DOHH2 (cell line): ENCODE results near the gene PSMA7.

Experiments used
- H3F3A ChIP-seq: fragments of 200-600 bp; sonication (generic), shearing (Covaris generic); 2 replicates; pipeline ENCODE4 v1.6.0; 2016; ENCODE audit warnings: antibody characterized with exemption, mild to moderate bottlenecking; ENCODE audit not compliant: control insufficient read depth, insufficient read depth
- H3K27ac ChIP-seq: fragments of 200-600 bp; sonication (generic); 2 replicates; pipeline ENCODE4 v1.5.1; 2014; ENCODE audit warnings: low read depth, mild to moderate bottlenecking, low read length, moderate library complexity
- H3K27me3 ChIP-seq: fragments of 200-600 bp; sonication (generic); 2 replicates; pipeline ENCODE4 v1.6.1; 2014; ENCODE audit warnings: mild to moderate bottlenecking, low read length, mixed read lengths; ENCODE audit not compliant: control insufficient read depth
- H3K36me3 ChIP-seq: fragments of 200-600 bp; sonication (generic); 2 replicates; pipeline ENCODE4 v1.6.1; 2014; ENCODE audit warnings: mild to moderate bottlenecking, low read length, moderate library complexity, mixed read lengths; ENCODE audit not compliant: control insufficient read depth
- H3K4me1 ChIP-seq: fragments of 200-600 bp; sonication (generic); 2 replicates; pipeline ENCODE4 v1.6.1; 2014; ENCODE audit warnings: mild to moderate bottlenecking, low read length, mixed read lengths; ENCODE audit not compliant: control insufficient read depth
- H3K4me2 ChIP-seq: fragments of 200-600 bp; sonication (generic); 2 replicates; pipeline ENCODE4 v1.6.0; 2014; ENCODE audit warnings: mild to moderate bottlenecking, low read length, moderate library complexity
- H3K4me3 ChIP-seq: fragments of 200-600 bp; sonication (generic); 2 replicates; pipeline ENCODE4 v1.5.1; 2014; ENCODE audit warnings: mild to moderate bottlenecking, low read length, mixed read lengths
- H3K79me2 ChIP-seq: fragments of 200-600 bp; sonication (generic); 2 replicates; pipeline ENCODE4 v1.6.1; 2014; ENCODE audit warnings: mild to moderate bottlenecking, low read length, mixed read lengths; ENCODE audit not compliant: control insufficient read depth
- H3K9me2 ChIP-seq: fragments of 200-600 bp; sonication (generic); replicated peaks from 2 replicates; pipeline ENCODE4 v1.6.1; 2014; ENCODE audit warnings: mild to moderate bottlenecking, low read length, mixed read lengths; ENCODE audit not compliant: control insufficient read depth
- H3K9me3 ChIP-seq: fragments of 200-600 bp; sonication (generic); 2 replicates; pipeline ENCODE4 v1.6.1; 2014; ENCODE audit warnings: antibody characterized with exemption, low read length, mixed read lengths; ENCODE audit not compliant: control insufficient read depth, insufficient read depth
- H4K20me1 ChIP-seq: fragments of 200-600 bp; sonication (generic); 2 replicates; pipeline ENCODE4 v1.6.0; 2014; ENCODE audit warnings: low read depth, mild to moderate bottlenecking, antibody characterized with exemption, low read length, moderate library complexity; ENCODE audit not compliant: control insufficient read depth, insufficient read depth
- CTCF ChIP-seq: fragments of 200-600 bp; sonication (generic); IDR thresholded peaks from one replicate; pipeline ENCODE4 v1.5.1; 2014; ENCODE audit warnings: antibody characterized with exemption, mild to moderate bottlenecking, low read depth, low read length; ENCODE audit not compliant: poor library complexity, severe bottlenecking
- EZH2phosphoT487 ChIP-seq: fragments of 200-600 bp; sonication (generic); IDR thresholded peaks from 2 replicates; pipeline ENCODE4 v1.6.1; 2017; ENCODE audit warnings: borderline replicate concordance, mild to moderate bottlenecking, antibody characterized with exemption, low read length, moderate library complexity, mixed read lengths

Gene PSMA7

GRCh38 chr20:62158088-62158400 is 14.8 kb upstream of the PSMA7 start:
- TF ChIP-seq CTCF (no peak), EZH2phosphoT487 (no peak)
- H3F3A ChIP-seq = no peaks in the 10 kb centered on the region
- no peak overlapping the region for H3K4me2 ChIP-seq
- no peaks in the 10 kb centered on the region for H3K4me1 ChIP-seq
- no peaks in the 10 kb centered on the region for H3K9me3 ChIP-seq
- no peak overlapping the region for H3K4me3 ChIP-seq
- H3K27ac ChIP-seq = no peak overlapping the region
- peaks cover 7% of the 10 kb centered on the region; the same call in 1 of the 2 replicates for H3K36me3 ChIP-seq
- H3K27me3 ChIP-seq = no peaks in the 10 kb centered on the region
- no peaks in the 10 kb centered on the region; the same call in 1 of the 2 replicates for H4K20me1 ChIP-seq
- H3K9me2 ChIP-seq = no peaks in the 10 kb centered on the region
- peaks cover 59% of the 10 kb centered on the region for H3K79me2 ChIP-seq

DNA sequence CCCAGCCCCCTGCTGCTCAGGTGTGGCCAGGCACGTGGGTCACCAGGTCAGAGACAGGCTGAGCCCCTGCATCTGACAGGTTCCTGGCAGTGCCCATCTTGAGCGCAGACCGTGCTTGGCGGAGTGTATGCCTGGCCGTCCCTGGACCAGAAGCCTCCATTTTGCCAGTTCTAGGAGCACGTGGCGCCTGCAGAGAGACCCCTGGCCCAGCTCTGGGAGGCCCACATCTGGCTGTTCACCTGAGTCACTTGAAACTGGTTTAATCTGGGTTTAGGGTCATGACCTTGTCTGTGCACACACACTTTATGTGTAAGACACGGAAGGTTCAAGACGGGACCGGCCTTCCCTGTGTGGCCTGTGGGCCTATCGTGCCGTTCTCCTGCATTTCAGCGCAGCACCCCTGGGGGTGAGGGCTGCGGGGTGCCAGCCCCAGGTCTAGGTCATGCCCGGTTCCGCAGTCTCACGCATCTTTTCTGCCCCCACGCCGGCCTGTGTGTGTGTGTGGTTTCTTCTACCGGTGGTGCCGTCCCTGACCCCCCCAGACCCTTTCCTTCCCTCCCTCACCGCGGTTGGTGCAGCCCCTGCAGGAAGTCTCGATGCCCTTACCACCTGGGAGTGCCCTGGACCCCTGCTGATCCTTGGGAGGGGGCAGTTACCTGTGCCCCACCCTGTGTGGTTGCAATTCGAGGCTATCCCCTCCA is 14.3 kb upstream of the PSMA7 start:
- Histone ChIP-seq H3K9me2 (no peaks in the 10 kb centered on the region), H3K4me1 (no peaks in the 10 kb centered on the region), H3K27ac (no peak overlapping the region), H3K4me3 (no peak overlapping the region), H3K27me3 (no peaks in the 10 kb centered on the region), H3F3A (no peaks in the 10 kb centered on the region), H4K20me1 (no peaks in the 10 kb centered on the region; the same call in 1 of the 2 replicates), H3K79me2 (peaks cover 63% of the 10 kb centered on the region), H3K4me2 (no peak overlapping the region), H3K9me3 (no peaks in the 10 kb centered on the region), H3K36me3 (peaks cover 11% of the 10 kb centered on the region; the same call in 1 of the 2 replicates)
- TF ChIP-seq CTCF (no peak), EZH2phosphoT487 (no peak)

DNA sequence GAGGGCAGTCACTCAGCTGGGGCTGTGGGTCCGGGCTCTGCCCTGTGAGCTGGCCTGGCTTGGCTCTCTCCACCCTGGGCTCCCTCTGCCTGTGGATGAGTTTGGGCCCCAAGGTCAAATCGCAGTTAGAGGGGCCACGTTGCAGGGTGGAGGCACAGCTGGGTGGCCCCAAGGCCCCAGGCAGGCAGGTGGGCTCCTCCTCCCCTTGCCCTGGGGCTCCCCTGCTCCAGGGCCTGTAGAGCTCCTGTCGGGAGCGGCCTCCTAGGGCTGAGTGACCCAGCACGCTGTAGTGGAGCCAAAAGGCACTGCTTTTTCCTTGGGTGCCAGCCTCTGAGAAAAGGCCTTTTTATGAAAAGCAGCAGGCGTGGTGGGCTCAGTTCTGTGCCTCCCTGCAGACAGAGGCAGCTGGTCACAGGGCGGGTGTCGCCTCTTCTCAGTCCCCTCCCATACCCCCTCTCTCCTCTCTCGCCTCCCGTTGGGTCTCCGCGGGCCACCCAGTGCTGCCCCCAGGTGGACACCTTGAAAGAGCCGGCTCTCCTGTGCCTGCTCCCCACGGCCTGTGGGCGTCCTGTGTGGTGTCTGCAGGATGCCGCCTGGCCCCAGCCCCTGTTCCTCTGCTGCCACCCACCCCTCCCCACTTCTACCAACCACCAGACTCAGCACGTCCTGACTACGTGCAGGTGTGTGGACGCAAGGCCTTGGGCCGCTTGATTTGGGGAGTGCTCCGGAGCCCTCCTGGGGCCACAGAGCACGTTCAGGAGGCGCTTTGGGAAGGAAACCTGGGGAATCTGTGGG is 13.6 kb upstream of the PSMA7 start:
- H3K79me2 ChIP-seq = peaks cover 71% of the 10 kb centered on the region

More for the DNA sequence above, 13.6 kb upstream of the PSMA7 start:
- Histone ChIP-seq H4K20me1 (no peaks in the 10 kb centered on the region; the same call in 1 of the 2 replicates), H3F3A (no peaks in the 10 kb centered on the region), H3K27me3 (no peaks in the 10 kb centered on the region), H3K4me1 (no peaks in the 10 kb centered on the region), H3K4me2 (no peak overlapping the region), H3K4me3 (no peak overlapping the region), H3K9me2 (no peaks in the 10 kb centered on the region), H3K9me3 (no peaks in the 10 kb centered on the region), H3K36me3 (peaks cover 12% of the 10 kb centered on the region; the same call in 1 of the 2 replicates), H3K27ac (no peak overlapping the region)
- TF ChIP-seq CTCF (peak; percentile 79), EZH2phosphoT487 (no peak)
